Body of pancreas (tissue), 4 donors: Measurements from ENCODE around the gene TXNDC5. TPM values are rescaled to one million over a fixed set of nuclear protein-coding genes. Genes with fewer than 3 reads are reported as not detected.
A peak's percentile ranks its signal among the peaks of the same experiment; 100 is the strongest.

Experiments
- ATAC-seq: fragments of 150-250 bp; one replicate; pipeline ENCODE4 v1.9.1; 2016
- DNase-seq, 4 donors: peaks; one replicate each; pipeline ENCODE4 v3.0.0-alpha.2; 2019
- H3K27ac ChIP-seq, 4 donors: fragments of 200-600 bp; sonication (generic); 1 replicate in 3 of 4; 2 replicates in 1 of 4; pipeline versions ENCODE4 v1.5.1 to v1.6.1; 2016 to 2019; ENCODE audit warnings: mild to moderate bottlenecking in 1 of 4, mixed read lengths in 1 of 4, moderate library complexity in 1 of 4
- H3K27me3 ChIP-seq, 2 donors: fragments of 200-600 bp; sonication (generic); one replicate each; pipeline ENCODE4 v1.6.0; 2016; ENCODE audit warnings: mild to moderate bottlenecking in 1 of 2
- H3K36me3 ChIP-seq, 2 donors: fragments of 200-600 bp; sonication (generic); replicated peaks in 1 of 2; 2 replicates each; pipeline ENCODE4 v1.5.1; 2016; ENCODE audit warnings: low read depth in 2 of 2; ENCODE audit not compliant: insufficient read depth in 1 of 2
- H3K4me1 ChIP-seq: fragments of 200-600 bp; sonication (generic); one replicate; pipeline ENCODE4 v1.6.0; 2016
- H3K4me3 ChIP-seq, 2 donors: fragments of 200-600 bp; sonication (generic); 1 replicate in 1 of 2; 2 replicates in 1 of 2; pipeline ENCODE4 v1.5.1; 2016 to 2019
- H3K9me3 ChIP-seq, 3 donors: fragments of 200-600 bp; sonication (generic); 1 replicate in 2 of 3; 2 replicates in 1 of 3; pipeline ENCODE4 v1.5.1; 2016
- POLR2A ChIP-seq, 3 donors: fragments of 450-650 bp; IDR thresholded peaks; one replicate each; pipeline ENCODE4 v1.6.1; 2016; ENCODE audit warnings: antibody characterized with exemption in 3 of 3, mild to moderate bottlenecking in 2 of 3
- WGBS, 2 donors: methylation state at CpG; one replicate each; pipeline ENCODE4 v1.1.5; 2017; 5-methylcytosine and 5-hydroxymethylcytosine counted together
- intact Hi-C: fragments of 100-400 bp; cut with DNase I; formaldehyde crosslinking; loops from one replicate; pipeline ENCODE4 v1.15.1; 2023
- total RNA-seq, 2 donors: library from RNA; depleted of rRNA; stranded (reverse); fragments of >200 nt; gene quantifications; one replicate each; pipeline ENCODE4 v1.1.0, GENCODE V29; 2016
- TF ChIP-seq, protein P1 (sequence below), 7 experiments: fragments of 450-650 bp in 4 of 7; fragments of 200-600 bp in 3 of 7; sonication (generic) in 3 of 7; IDR thresholded peaks; one replicate each; pipeline ENCODE4 v1.5.1; 2016 to 2019; ENCODE audit warnings: antibody characterized with exemption in 7 of 7

TXNDC5 gene
- total RNA-seq, 2 donors from 2014 or later, result 104 to 112 TPM

DNA sequence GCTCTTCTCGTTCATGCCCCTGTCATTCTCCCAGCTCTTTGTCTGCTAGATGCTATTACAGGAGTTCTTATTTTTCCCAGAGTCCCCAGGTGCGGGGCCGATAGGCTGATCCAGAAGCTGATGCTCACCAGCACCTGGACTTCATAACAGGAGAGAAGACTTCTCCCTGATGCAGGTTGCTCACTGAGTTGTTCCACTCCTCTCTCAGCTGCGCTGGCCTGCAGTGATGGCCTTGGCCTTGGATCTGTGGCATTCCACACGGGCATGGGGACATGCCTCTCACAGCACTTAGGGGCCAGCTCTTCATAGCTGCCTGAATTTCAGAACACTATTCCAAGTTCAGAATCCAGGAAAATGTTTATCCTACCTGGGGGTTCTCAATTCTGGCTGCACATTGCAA lies 7.1 kb upstream of the TXNDC5 start:
- 55 to 72% methylated on average over 5 of the region's 5 CpGs for WGBS, 2 donors
- no peak overlapping the region for H3K4me3 ChIP-seq
- intact Hi-C loops, result no loop called here
- H3K4me1 ChIP-seq, result no peaks in the 10 kb centered on the region
- no peak for ATAC-seq
- H3K27ac ChIP-seq, result no peak overlapping the region
- no peaks in the 10 kb centered on the region for H3K36me3 ChIP-seq
- no peaks in the 10 kb centered on the region for H3K9me3 ChIP-seq
- H3K27me3 ChIP-seq, result no peaks in the 10 kb centered on the region
- DNase-seq, result no peak
- TF ChIP-seq, protein P1, sequence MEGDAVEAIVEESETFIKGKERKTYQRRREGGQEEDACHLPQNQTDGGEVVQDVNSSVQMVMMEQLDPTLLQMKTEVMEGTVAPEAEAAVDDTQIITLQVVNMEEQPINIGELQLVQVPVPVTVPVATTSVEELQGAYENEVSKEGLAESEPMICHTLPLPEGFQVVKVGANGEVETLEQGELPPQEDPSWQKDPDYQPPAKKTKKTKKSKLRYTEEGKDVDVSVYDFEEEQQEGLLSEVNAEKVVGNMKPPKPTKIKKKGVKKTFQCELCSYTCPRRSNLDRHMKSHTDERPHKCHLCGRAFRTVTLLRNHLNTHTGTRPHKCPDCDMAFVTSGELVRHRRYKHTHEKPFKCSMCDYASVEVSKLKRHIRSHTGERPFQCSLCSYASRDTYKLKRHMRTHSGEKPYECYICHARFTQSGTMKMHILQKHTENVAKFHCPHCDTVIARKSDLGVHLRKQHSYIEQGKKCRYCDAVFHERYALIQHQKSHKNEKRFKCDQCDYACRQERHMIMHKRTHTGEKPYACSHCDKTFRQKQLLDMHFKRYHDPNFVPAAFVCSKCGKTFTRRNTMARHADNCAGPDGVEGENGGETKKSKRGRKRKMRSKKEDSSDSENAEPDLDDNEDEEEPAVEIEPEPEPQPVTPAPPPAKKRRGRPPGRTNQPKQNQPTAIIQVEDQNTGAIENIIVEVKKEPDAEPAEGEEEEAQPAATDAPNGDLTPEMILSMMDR (IDR thresholded peaks at IDR 0.05), result no peak
- TF ChIP-seq POLR2A (IDR thresholded peaks at IDR 0.05), result no peak

DNA sequence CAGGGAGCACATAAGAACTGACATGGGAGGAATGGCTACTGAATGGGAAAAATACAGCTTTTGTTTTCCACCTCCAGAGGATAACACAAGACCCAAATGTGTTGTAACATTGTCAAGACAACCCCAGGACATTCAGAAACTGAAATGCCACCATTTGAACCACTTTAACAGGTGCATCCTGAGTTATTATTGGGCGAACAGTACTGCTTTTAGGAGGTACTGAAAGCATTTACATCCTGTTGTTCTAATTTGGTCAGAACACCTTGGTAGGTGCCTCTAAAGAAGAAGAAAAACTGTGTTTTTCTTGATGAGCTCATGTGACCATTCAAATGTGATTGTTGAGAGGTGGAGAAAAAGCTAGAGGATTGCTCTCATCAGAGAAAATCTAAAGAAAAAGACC lies 6.4 kb upstream of the TXNDC5 start:
- intact Hi-C loops, result no loop called here
- Histone ChIP-seq H3K4me3 (no peak overlapping the region), H3K27ac (no peak overlapping the region), H3K36me3 (no peaks in the 10 kb centered on the region), H3K27me3 (no peaks in the 10 kb centered on the region), H3K4me1 (no peaks in the 10 kb centered on the region), H3K9me3 (no peaks in the 10 kb centered on the region)
- DNase-seq (no peak), ATAC-seq (no peak)
- TF ChIP-seq, protein P1 (IDR thresholded peaks at IDR 0.05), result no peak
- no peak for TF ChIP-seq POLR2A (IDR thresholded peaks at IDR 0.05)
- 73 to 82% methylated on average over 1 of the region's 1 CpG for WGBS, 2 donors

DNA sequence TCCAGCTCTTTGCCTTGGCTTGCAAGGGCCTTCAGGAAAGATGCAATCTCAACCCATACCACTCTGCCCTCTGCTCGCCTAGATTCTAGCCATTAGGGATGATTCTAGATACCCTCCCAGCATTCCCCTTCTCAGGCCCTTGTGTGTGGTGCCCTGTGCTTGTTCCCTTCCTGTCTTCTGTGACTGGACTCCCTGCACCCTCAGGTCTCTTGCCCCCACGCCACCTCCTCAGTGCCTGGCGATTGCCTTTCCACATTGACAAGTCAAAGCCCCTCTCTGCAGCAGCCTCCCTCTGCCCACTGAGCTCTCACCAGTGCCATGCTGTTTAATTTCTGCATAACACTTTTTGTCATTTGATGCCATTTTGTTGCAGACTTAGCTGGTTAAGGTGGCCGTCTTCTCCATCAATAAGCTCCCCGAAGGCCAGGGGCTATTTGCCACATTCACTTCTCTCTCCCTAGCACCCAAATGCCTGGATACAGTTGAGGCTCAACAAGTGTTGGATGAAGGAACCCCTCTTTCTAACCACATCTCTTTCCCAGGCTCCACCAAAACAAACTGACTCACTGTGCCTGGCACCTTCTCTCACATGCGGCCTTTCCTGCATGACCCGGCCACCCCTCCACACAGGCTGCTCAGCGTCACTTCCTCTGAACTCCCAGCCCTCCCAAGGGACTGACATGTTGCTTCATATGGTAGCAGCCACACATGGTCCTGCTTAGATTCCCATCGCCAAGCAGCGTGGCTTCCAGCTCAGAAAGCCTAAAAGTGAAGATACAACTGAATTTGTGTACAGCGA lies 4.6 kb upstream of the TXNDC5 start:
- H3K27ac ChIP-seq, result no peak overlapping the region
- H3K4me1 ChIP-seq, result peaks cover 5% of the 10 kb centered on the region
- H3K36me3 ChIP-seq, result no peaks in the 10 kb centered on the region
- no peak for ATAC-seq
- intact Hi-C loops, result no loop called here
- no peaks in the 10 kb centered on the region for H3K9me3 ChIP-seq
- H3K4me3 ChIP-seq, result no peak overlapping the region
- DNase-seq, result peak; percentile 30 to 39 (median 32)
- WGBS, 2 donors, result 85 to 89% methylated on average over 11 of the region's 11 CpGs
- H3K27me3 ChIP-seq, result no peaks in the 10 kb centered on the region
- TF ChIP-seq, protein P1 (IDR thresholded peaks at IDR 0.05), result no peak
- TF ChIP-seq POLR2A (IDR thresholded peaks at IDR 0.05), result no peak

DNA sequence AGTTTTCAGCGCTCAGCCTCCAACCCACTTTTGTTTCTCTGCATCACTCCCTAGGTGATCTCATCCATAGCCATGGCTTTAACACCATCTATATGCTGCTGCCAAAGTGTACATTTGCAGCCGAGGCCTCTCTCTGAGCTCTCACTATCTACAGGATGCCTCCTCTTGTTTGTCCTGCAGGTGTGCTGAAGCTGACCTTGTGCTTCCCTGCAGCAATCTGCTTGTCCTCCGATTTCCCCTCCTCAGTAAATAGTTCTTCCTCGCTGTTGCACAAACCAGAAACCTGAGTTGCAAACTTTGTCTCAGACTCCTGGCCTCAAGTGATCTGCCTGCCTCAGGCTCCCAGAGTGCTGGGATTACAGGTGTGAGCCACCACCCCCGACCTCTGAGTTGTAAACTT lies 3.7 kb upstream of the TXNDC5 start:
- H3K36me3 ChIP-seq, result no peaks in the 10 kb centered on the region
- DNase-seq, result no peak
- no peak overlapping the region for H3K4me3 ChIP-seq
- H3K4me1 ChIP-seq, result peaks cover 10% of the 10 kb centered on the region
- TF ChIP-seq POLR2A (IDR thresholded peaks at IDR 0.05), result no peak
- TF ChIP-seq, protein P1 (IDR thresholded peaks at IDR 0.05), result no peak
- intact Hi-C loops, result no loop called here
- no peaks in the 10 kb centered on the region for H3K9me3 ChIP-seq
- WGBS, 2 donors, result 53 to 54% methylated on average over 5 of the region's 5 CpGs
- H3K27me3 ChIP-seq, result no peaks in the 10 kb centered on the region
- no peak for ATAC-seq
- no peak overlapping the region for H3K27ac ChIP-seq
